Activated CD8-positive, alpha-beta T cell treated with anti-CD3 and anti-CD28 coated beads for 36 hours (primary cell): ENCODE data around the gene SEPTIN5. TPM values are rescaled to one million over a fixed set of nuclear protein-coding genes. Genes with fewer than 3 reads are reported as not detected.

Source experiments
- ATAC-seq: fragments of 200-7000 bp; cut with Tn5 transposase; one replicate; pipeline ENCODE4 v1.10.0; 2021; ENCODE audit warnings: mild to moderate bottlenecking, moderate library complexity
- CTCF ChIA-PET: fragments of 350-600 bp; sonication (Branson Sonifier 250); formaldehyde crosslinking; loops from one replicate; lab custom pipeline; 2021; ENCODE audit warnings: antibody characterized with exemption; lab: Charles Lee
- POLR2A ChIA-PET: fragments of 350-600 bp; sonication (Branson Sonifier 250); formaldehyde crosslinking; loops from one replicate; lab custom pipeline; 2021; ENCODE audit warnings: antibody characterized with exemption; lab: Charles Lee
- DNase-seq: peaks from one replicate; pipeline ENCODE4 v3.0.0-alpha.2; 2020
- H3K27ac Mint-ChIP-seq: one replicate; pipeline ENCODE4 v1.8.0; 2021; ENCODE audit warnings: mild to moderate bottlenecking, mixed read lengths
- H3K27me3 Mint-ChIP-seq: one replicate; pipeline ENCODE4 v1.8.0; 2021; ENCODE audit warnings: mixed read lengths
- H3K36me3 Mint-ChIP-seq: one replicate; pipeline ENCODE4 v1.8.0; 2021; ENCODE audit warnings: low read depth, mixed read lengths
- H3K4me1 Mint-ChIP-seq: one replicate; pipeline ENCODE4 v1.8.0; 2021; ENCODE audit warnings: low read depth, mixed read lengths
- H3K4me3 Mint-ChIP-seq: one replicate; pipeline ENCODE4 v1.8.0; 2021; ENCODE audit warnings: mild to moderate bottlenecking, moderate library complexity, mixed read lengths
- H3K9me3 Mint-ChIP-seq: one replicate; pipeline ENCODE4 v1.8.0; 2021; ENCODE audit warnings: mixed read lengths
- intact Hi-C: fragments of 100-400 bp; cut with micrococcal nuclease; formaldehyde crosslinking; loops from one replicate; pipeline ENCODE4 v1.10.0; 2022
- total RNA-seq, 2 experiments: library from RNA; stranded (reverse); gene quantifications; one replicate each; pipeline ENCODE4 v1.2.3, GENCODE V29; 2021
- TF ChIP-seq, protein P1 (sequence below): fragments of 200-600 bp; IDR thresholded peaks from one replicate; pipeline ENCODE4 v1.8.0; 2022; ENCODE audit warnings: antibody characterized with exemption, mild to moderate bottlenecking

SEPTIN5 gene
- total RNA-seq, 2 experiments from 2014 or later = 1.3 to 1.5 TPM

DNA sequence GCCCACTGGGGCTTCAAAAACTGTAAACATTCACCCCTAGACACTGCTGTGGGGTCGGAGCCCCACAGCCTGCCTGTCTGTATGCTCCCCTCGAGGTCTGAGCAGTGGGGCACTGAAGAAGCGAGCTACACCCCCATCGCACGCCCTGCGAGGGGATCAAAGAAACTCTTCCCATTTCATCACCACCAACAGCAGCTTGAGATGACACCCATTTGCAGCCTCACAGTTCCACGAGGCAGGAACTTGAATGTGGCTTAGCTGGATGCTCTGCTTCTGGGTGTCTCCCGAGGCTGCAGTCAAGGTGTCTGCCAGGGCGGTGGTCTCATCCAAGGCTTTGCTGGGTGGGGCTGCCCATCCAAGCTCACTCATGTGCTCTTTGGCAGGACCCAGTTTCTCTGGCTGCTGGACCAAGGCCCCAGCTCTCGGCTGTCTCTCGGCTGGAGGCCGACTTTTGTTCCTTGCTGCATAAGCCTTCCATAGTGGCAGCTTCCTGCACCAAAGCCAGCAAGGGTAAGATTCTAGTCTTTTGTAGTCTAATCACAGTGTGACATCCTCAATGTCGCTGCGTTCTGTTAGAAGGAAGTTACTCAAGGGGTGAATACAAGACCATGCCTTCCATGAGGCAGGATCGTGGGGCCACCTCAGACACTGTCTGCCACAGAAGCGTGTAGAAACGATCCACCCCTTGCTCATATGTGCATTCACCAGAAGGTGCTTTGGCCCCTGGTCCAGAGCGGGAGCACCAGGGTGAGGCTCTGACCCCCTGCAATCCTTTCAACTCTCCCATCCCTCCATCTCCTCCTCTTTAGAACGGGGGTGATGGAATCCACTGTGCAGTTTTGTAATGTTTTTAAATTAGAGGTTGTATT, 46.2 kb upstream of the SEPTIN5 start:
- Mint-ChIP-seq H3K27ac (no peak overlapping the region), H3K4me1 (no peaks in the 10 kb centered on the region), H3K9me3 (no peaks in the 10 kb centered on the region), H3K36me3 (no peaks in the 10 kb centered on the region), H3K27me3 (peaks cover 1% of the 10 kb centered on the region), H3K4me3 (no peak overlapping the region)
- no peak for ATAC-seq
- DNase-seq = no peak
- intact Hi-C loops = no loop called here
- ChIA-PET CTCF (interaction anchor here (1.9 kb wide), 1 partner anchor 11 kb away, joined by 5 read pairs; no protein-coding TSS in a partner anchor), POLR2A (no interaction called here)
- TF ChIP-seq, protein P1, sequence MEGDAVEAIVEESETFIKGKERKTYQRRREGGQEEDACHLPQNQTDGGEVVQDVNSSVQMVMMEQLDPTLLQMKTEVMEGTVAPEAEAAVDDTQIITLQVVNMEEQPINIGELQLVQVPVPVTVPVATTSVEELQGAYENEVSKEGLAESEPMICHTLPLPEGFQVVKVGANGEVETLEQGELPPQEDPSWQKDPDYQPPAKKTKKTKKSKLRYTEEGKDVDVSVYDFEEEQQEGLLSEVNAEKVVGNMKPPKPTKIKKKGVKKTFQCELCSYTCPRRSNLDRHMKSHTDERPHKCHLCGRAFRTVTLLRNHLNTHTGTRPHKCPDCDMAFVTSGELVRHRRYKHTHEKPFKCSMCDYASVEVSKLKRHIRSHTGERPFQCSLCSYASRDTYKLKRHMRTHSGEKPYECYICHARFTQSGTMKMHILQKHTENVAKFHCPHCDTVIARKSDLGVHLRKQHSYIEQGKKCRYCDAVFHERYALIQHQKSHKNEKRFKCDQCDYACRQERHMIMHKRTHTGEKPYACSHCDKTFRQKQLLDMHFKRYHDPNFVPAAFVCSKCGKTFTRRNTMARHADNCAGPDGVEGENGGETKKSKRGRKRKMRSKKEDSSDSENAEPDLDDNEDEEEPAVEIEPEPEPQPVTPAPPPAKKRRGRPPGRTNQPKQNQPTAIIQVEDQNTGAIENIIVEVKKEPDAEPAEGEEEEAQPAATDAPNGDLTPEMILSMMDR = no peak

GRCh38 chr22:19668748-19669147, 45.6 kb upstream of the SEPTIN5 start:
- CTCF ChIA-PET = interaction anchor here (1.9 kb wide), 1 partner anchor 11 kb away, joined by 5 read pairs; no protein-coding TSS in a partner anchor
- Mint-ChIP-seq H3K4me1 (no peaks in the 10 kb centered on the region), H3K36me3 (no peaks in the 10 kb centered on the region), H3K4me3 (no peak overlapping the region), H3K27ac (no peak overlapping the region), H3K9me3 (no peaks in the 10 kb centered on the region), H3K27me3 (peaks cover 1% of the 10 kb centered on the region)
- intact Hi-C loops = no loop called here
- DNase-seq (no peak), ATAC-seq (no peak)
- TF ChIP-seq, protein P1 = no peak
- POLR2A ChIA-PET = no interaction called here

DNA sequence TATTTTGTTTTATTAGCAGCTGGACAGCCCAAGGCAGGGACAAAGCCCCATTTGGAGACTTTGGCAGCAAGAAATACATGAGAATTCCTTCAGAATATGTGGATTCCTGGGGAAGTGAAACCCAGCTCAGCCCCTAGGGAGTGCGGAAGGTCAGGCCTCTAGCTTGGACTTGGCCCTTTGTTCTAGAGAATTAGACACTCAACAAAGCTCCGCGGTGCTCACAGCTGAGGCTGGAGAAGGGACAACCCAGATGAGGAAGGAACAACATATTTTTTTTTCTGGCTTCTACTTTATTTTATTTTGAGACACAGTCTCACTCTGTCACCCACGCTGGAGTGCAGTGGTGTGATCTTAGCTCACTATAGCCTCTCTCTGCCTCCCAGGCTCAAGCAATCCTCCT, 44.7 kb upstream of the SEPTIN5 start:
- no peak for ATAC-seq
- ChIA-PET POLR2A (no interaction called here), CTCF (interaction anchor here (1.9 kb wide), 1 partner anchor 10 kb away, joined by 5 read pairs; no protein-coding TSS in a partner anchor)
- DNase-seq = no peak
- Mint-ChIP-seq H3K9me3 (no peaks in the 10 kb centered on the region), H3K4me1 (no peaks in the 10 kb centered on the region), H3K4me3 (no peak overlapping the region), H3K36me3 (no peaks in the 10 kb centered on the region), H3K27me3 (peaks cover 4% of the 10 kb centered on the region), H3K27ac (no peak overlapping the region)
- intact Hi-C loops = no loop called here
- TF ChIP-seq, protein P1 = no peak

GRCh38 chr22:19671316-19671715, 43.0 kb upstream of the SEPTIN5 start:
- Mint-ChIP-seq H3K36me3 (no peaks in the 10 kb centered on the region), H3K4me3 (no peak overlapping the region), H3K27me3 (peaks cover 8% of the 10 kb centered on the region), H3K27ac (no peak overlapping the region), H3K4me1 (no peaks in the 10 kb centered on the region), H3K9me3 (no peaks in the 10 kb centered on the region)
- CTCF ChIA-PET = interaction anchor here (0.9 kb wide), 1 partner anchor 8 kb away, joined by 3 read pairs; no protein-coding TSS in a partner anchor
- intact Hi-C loops = no loop called here
- DNase-seq = no peak
- POLR2A ChIA-PET = no interaction called here
- ATAC-seq = no peak
- TF ChIP-seq, protein P1 = no peak
